Measurements from ENCODE around the gene COG8.

The COG8 gene

DNA sequence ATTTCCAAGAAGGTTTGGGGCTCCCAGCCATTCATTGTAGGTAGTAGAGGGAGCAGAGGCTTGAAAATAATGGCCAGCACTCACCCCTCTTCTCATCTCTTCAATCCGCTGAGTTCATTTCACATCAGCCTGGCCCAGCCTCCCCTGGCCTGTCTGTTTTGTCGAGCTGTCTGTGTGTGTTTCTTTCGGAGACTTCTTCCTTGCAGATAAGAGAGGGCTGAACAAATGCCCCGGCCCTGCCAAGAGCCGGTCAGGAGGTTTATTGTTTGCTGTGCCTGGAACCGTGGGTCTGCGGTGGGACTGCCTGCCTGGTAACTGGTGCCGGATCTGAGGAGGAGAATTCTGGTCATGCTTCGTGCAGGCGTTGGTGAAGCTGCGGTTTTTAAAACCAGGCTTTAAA, 24.8 kb downstream of the COG8 start:
- no peak overlapping the region for H3K27ac ChIP-seq

GRCh38 chr16:69313469-69313868, 25.9 kb downstream of the COG8 start:
- TF ChIP-seq, protein P1, sequence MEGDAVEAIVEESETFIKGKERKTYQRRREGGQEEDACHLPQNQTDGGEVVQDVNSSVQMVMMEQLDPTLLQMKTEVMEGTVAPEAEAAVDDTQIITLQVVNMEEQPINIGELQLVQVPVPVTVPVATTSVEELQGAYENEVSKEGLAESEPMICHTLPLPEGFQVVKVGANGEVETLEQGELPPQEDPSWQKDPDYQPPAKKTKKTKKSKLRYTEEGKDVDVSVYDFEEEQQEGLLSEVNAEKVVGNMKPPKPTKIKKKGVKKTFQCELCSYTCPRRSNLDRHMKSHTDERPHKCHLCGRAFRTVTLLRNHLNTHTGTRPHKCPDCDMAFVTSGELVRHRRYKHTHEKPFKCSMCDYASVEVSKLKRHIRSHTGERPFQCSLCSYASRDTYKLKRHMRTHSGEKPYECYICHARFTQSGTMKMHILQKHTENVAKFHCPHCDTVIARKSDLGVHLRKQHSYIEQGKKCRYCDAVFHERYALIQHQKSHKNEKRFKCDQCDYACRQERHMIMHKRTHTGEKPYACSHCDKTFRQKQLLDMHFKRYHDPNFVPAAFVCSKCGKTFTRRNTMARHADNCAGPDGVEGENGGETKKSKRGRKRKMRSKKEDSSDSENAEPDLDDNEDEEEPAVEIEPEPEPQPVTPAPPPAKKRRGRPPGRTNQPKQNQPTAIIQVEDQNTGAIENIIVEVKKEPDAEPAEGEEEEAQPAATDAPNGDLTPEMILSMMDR (IDR thresholded peaks at IDR 0.05): no peak
- TF ChIP-seq ZFX (IDR thresholded peaks at IDR 0.05; ENCODE audit: borderline replicate concordance): no peak
- no peak overlapping the region for H3K27ac ChIP-seq

More for the DNA sequence above, 24.8 kb downstream of the COG8 start:
- TF ChIP-seq ZFX (IDR thresholded peaks at IDR 0.05; ENCODE audit: borderline replicate concordance): no peak
- TF ChIP-seq, protein P1 (IDR thresholded peaks at IDR 0.05): no peak

DNA sequence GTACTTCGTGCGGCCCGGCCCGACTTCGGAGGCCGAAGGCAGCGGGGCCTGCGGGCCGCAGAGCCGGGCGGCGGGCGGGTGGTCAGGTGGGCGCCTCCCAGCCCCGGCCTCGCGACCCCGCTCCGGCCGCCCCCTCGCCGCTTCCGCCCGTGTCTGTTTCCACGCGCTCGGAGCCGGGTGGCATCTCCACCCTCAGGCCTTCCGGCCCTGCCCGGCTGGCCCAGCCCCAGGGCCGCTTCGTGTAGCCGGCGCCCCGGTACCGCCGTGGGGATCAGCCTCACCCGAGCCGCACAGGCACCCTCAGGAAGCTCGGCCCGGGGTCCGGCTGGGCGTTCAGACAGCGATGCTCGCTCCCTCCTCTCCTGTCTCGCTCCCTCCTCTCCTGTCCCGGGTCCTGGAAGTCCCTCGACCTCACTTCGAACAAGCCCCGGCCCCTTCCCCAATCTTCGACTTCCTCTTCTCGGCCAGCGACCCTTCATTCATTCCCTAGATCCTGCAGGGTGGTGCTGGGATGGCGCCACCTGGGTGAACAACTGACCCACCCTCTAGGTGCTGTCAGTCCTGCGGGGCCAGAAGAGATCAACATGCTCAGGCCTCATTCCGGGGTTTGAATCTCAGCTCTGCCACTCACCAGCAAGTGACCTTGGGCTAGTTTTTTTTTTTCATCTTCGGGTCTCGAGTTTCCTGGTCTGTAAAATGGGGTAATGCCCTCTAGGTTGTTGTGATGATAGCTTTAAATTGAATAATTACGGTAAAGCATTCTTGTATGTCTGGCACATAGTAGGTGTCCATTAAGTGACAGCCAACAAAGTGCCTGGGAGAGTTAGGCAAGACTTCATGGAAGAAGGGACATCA, 27.6 kb downstream of the COG8 start:
- peak overlapping the region; percentile 81 for H3K27ac ChIP-seq
- TF ChIP-seq, protein P1 (IDR thresholded peaks at IDR 0.05): no peak
- TF ChIP-seq ZFX (IDR thresholded peaks at IDR 0.05; ENCODE audit: borderline replicate concordance): peak; percentile 81; the same call in 1 of the 2 replicates

GRCh38 chr16:69310653-69311532, 28.5 kb downstream of the COG8 start, which contains the start of gene VPS4A:
Gene VPS4A, plus strand, starts transcription at chr16:69311350. Its CDS starts 162 bp downstream, at chr16:69311512.
- peak within 1 kb of the TSS; percentile 81 for H3K27ac ChIP-seq
- TF ChIP-seq, protein P1 (IDR thresholded peaks at IDR 0.05): peak; percentile 93
- TF ChIP-seq ZFX (IDR thresholded peaks at IDR 0.05; ENCODE audit: borderline replicate concordance): no peak

DNA sequence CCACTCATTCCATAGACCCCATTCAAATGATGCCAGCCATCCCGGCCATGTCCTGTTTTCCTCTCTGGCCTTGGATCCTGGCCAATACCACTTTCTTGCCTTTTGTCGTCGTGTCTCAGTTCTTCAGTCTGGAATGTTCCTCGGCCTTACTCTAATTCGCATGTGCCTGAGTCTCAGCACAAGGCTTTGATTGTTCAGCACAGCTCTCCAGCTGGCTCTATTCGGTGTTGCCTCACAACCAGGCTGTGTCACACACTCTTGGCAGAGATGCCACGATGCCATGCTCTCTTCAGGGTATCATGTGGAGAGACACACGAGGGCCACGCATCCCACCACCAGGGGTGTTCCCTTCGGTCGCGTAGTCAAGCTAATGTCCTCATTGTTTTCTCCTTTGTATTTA, 30.0 kb downstream of the COG8 start:
- H3K27ac ChIP-seq: no peak overlapping the region
- TF ChIP-seq ZFX (IDR thresholded peaks at IDR 0.05; ENCODE audit: borderline replicate concordance): no peak
- TF ChIP-seq, protein P1 (IDR thresholded peaks at IDR 0.05): no peak

DNA sequence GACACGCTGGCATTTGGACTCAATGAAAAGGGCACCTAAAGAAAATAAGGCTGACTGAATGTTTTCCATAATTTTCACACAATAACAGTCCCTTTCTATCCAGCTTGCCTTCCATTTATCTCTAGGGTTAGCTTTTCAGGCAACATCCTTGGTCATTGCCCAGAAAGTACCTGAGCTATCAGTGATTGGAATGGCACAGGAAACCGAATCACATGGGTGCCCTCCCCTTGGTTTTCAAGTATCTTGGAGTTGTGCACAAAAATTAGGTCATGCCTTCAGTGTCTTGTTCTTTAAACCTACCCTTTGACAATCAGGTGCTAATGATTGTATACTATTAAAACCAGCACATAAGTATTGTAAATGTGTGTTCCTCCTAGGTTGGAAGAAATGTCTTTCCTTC, 31.5 kb downstream of the COG8 start:
- TF ChIP-seq, protein P1 (IDR thresholded peaks at IDR 0.05): no peak
- TF ChIP-seq ZFX (IDR thresholded peaks at IDR 0.05; ENCODE audit: borderline replicate concordance): no peak
- H3K27ac ChIP-seq: no peak overlapping the region
